GM19324 (cell line): Measurements from ENCODE around the gene PATJ.
"Not testable (repeated sequence)": the region's sequence is repeated elsewhere in the genome, so short reads cannot be mapped to it uniquely, and the experiment has no call there.

Source experiments
- ATAC-seq: cut with Tn5 transposase; IDR thresholded peaks from one replicate; pipeline ENCODE4 v1.9.1; 2021; ENCODE audit warnings: mild to moderate bottlenecking, moderate library complexity; ENCODE audit not compliant: unreplicated experiment, low FRiP score

PATJ gene

GRCh38 chr1:61936839-61937238 lies 194.6 kb downstream of the PATJ start:
- no peak for ATAC-seq

- no peak for ATAC-seq
Observed at GRCh38 chr1:61941794-61942193, 199.5 kb downstream of the PATJ start.

GRCh38 chr1:61942856-61943255 lies 200.6 kb downstream of the PATJ start:
- no peak for ATAC-seq

GRCh38 chr1:61948685-61949084 lies 206.4 kb downstream of the PATJ start:
- ATAC-seq = not testable (repeated sequence)

- ATAC-seq = no peak
Observed at GRCh38 chr1:61950418-61950817, 208.1 kb downstream of the PATJ start.

GRCh38 chr1:61951731-61952580 lies 209.7 kb downstream of the PATJ start:
- no peak for ATAC-seq

- ATAC-seq = no peak
Observed at GRCh38 chr1:61952675-61953074, 210.4 kb downstream of the PATJ start.

- ATAC-seq = no peak
Observed at GRCh38 chr1:61953076-61953789, 211.0 kb downstream of the PATJ start.

GRCh38 chr1:61953790-61954150 lies 211.5 kb downstream of the PATJ start:
- no peak for ATAC-seq

GRCh38 chr1:61955261-61955660 lies 213.0 kb downstream of the PATJ start:
- ATAC-seq = no peak

GRCh38 chr1:61956016-61956645 lies 213.9 kb downstream of the PATJ start:
- ATAC-seq = no peak

GRCh38 chr1:61956784-61957183 lies 214.5 kb downstream of the PATJ start:
- no peak for ATAC-seq

GRCh38 chr1:61961009-61961408 lies 218.7 kb downstream of the PATJ start:
- no peak for ATAC-seq

GRCh38 chr1:61962631-61963030 lies 220.4 kb downstream of the PATJ start:
- no peak for ATAC-seq

GRCh38 chr1:61966450-61967225 lies 224.4 kb downstream of the PATJ start:
- ATAC-seq = not testable (repeated sequence)

- ATAC-seq = no peak
Observed at GRCh38 chr1:61967750-61968149, 225.5 kb downstream of the PATJ start.

GRCh38 chr1:61968869-61969268 lies 226.6 kb downstream of the PATJ start:
- no peak for ATAC-seq

GRCh38 chr1:61973100-61973837 lies 231.0 kb downstream of the PATJ start:
- ATAC-seq = no peak

GRCh38 chr1:61975638-61976037 lies 233.4 kb downstream of the PATJ start:
- ATAC-seq = no peak

- no peak for ATAC-seq
Observed at GRCh38 chr1:61976566-61976965, 234.3 kb downstream of the PATJ start.
